Measurements from ENCODE around the gene RPL21.
"Not testable (repeated sequence)": the region's sequence is repeated elsewhere in the genome, so short reads cannot be mapped to it uniquely, and the experiment has no call there.

Gene RPL21

DNA sequence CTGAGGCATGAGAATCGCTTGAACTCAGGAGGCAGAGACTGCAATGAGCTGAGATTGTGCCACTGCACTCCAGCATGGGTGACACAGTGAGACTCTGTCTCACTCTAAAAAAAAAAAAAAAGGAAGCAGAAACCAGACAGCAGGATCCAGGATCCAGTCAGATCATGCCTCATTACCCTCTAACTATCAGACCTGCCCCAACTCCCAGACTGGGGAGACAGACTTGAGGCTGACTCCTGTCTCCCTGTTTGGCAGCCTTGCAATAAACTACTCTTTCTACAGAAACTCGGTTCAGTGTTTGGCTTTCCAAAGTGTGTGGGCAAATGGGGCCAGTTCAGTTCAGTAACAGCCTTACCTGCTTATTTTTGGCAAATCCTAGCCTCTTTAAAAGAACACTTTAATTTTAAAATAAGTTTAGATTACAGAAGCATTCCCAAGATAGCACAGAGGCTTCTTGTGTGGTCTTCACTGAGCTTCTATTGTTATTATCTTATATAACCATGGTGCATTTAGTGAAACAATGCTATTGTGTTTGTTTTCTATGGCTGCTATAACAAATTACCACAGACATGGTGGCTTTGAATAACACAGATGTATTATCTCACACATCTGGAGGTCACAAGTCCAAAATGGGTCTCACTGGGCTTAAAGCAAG is 37.8 kb downstream of the RPL21 start:
- no peaks in the 10 kb centered on the region for H3K4me1 ChIP-seq (ENCODE audit: control insufficient read depth, insufficient read depth, low read length)
- no peak overlapping the region for H3K9ac ChIP-seq (ENCODE audit: low read depth, low read length)
- no peaks in the 10 kb centered on the region for H3K27me3 ChIP-seq (ENCODE audit: control insufficient read depth, insufficient read depth, low read length)
- H3K27ac ChIP-seq (ENCODE audit: low read depth, low read length), result no peak overlapping the region
- no peaks in the 10 kb centered on the region for H3K9me3 ChIP-seq (ENCODE audit: control insufficient read depth, insufficient read depth, low read length)
- H3K4me3 ChIP-seq (ENCODE audit: low read depth, low read length), result no peak overlapping the region
- no peaks in the 10 kb centered on the region for H3K36me3 ChIP-seq (ENCODE audit: control insufficient read depth, insufficient read depth, low read length)

DNA sequence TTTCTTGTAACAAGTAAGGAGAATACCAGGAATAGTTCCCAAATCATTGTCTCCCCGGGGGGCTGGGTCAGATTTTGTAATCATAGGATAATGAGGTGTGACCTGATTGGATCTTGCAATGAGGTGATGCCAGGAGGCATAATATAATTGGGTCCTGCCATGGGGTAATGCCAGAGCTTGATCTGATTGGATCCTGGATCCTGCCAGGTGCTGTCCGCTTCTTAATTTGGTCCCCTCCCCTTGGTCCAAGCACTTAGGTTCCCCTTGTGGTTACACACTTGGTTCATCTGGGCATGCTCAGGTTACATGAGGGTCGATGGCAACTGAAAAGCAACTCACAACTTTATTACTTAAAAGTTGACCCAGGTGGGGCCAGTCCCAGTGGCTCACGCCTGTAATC is 39.4 kb downstream of the RPL21 start:
- no peak overlapping the region for H3K27ac ChIP-seq (ENCODE audit: low read depth, low read length)
- no peaks in the 10 kb centered on the region for H3K4me1 ChIP-seq (ENCODE audit: control insufficient read depth, insufficient read depth, low read length)
- no peaks in the 10 kb centered on the region for H3K36me3 ChIP-seq (ENCODE audit: control insufficient read depth, insufficient read depth, low read length)
- no peak overlapping the region for H3K4me3 ChIP-seq (ENCODE audit: low read depth, low read length)
- no peaks in the 10 kb centered on the region for H3K9me3 ChIP-seq (ENCODE audit: control insufficient read depth, insufficient read depth, low read length)
- H3K27me3 ChIP-seq (ENCODE audit: control insufficient read depth, insufficient read depth, low read length), result no peaks in the 10 kb centered on the region
- H3K9ac ChIP-seq (ENCODE audit: low read depth, low read length), result no peak overlapping the region

DNA sequence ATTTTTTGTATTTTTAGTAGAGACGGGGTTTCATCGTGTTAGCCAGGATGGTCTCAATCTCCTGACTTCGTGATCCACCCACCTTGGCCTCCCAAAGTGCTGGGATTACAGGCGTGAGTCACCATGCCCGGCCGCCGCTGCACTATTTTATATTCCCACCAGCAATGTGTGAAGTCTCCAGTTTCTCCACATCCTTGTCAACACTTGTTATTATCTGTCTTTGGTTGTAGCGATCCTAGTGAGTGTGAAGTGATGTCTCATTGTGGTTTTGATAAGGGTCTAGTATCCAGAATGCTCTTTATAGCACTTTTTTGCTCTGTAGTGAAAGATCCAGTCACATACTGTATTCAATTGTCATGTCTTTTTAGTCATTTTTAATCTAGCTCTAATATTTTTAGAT is 40.6 kb downstream of the RPL21 start:
- H3K4me1 ChIP-seq (ENCODE audit: control insufficient read depth, insufficient read depth, low read length); H3K4me3 ChIP-seq (ENCODE audit: low read depth, low read length); H3K36me3 ChIP-seq (ENCODE audit: control insufficient read depth, insufficient read depth, low read length); H3K27ac ChIP-seq (ENCODE audit: low read depth, low read length); H3K9me3 ChIP-seq (ENCODE audit: control insufficient read depth, insufficient read depth, low read length); H3K27me3 ChIP-seq (ENCODE audit: control insufficient read depth, insufficient read depth, low read length); H3K9ac ChIP-seq (ENCODE audit: low read depth, low read length): not testable (repeated sequence)

DNA sequence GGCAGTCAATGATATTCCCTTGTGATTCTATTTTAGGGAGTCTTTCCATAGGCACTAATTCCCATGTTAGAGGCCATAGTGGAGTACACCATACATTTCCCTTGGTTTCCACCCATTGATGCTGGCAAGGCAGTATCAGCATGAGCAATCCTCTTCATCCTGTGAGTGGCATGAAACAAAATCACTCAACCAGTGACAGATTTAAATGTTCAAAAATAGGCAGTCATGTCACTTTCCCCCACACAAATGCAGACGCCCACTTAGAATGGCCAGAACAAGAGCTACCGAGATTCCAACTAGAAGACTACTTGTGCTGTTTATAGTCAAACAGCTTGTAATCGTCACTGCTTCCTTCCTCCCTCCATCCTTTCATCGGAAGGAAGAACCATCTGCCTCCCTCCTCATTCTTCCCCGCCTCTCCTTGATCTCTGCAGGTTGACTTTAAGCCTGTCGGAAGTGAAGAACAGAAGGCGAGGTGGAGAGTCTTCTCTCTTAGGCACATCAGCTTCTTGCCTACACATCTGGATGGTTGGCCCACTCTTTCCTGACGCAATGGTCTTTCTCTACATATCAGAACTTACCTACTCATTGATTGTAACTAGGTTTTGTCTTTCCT is 41.8 kb downstream of the RPL21 start:
- Histone ChIP-seq H3K4me1 (ENCODE audit: control insufficient read depth, insufficient read depth, low read length) (no peaks in the 10 kb centered on the region; the same call in 1 of the 2 replicates), H3K9me3 (ENCODE audit: control insufficient read depth, insufficient read depth, low read length) (no peaks in the 10 kb centered on the region), H3K27ac (ENCODE audit: low read depth, low read length) (no peak overlapping the region), H3K9ac (ENCODE audit: low read depth, low read length) (no peak overlapping the region), H3K4me3 (ENCODE audit: low read depth, low read length) (no peak overlapping the region), H3K36me3 (ENCODE audit: control insufficient read depth, insufficient read depth, low read length) (no peaks in the 10 kb centered on the region), H3K27me3 (ENCODE audit: control insufficient read depth, insufficient read depth, low read length) (no peaks in the 10 kb centered on the region)

DNA sequence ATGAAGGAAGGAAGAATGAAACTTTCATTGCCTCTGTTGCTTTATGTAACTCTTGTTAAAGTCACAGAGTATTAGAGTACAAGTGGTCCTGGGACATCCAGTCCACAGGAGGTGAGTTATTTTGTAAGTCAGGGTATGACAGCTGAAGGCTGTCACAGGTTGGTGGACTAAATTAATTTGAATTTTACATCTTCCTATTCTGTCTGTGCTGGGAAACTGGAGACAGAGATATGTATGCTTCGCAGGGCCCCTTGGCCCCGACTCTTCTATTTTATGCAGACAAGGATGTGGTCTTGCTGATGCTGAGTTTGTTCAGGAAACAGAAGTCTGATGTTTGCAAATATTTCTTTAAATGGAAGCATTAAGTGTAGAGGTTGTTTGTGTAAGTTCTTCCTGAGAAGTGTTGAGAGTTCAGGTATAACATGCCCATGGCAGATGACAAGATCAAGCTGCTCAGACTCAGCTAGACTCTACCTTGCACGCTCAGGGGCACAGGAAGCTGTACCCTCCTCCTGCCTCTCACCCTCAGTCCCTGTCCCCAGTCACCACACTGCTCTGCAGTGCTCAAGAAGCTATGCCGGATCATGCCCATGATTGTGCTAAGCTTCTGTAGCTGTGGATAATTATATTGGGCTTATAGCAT is 42.6 kb downstream of the RPL21 start:
- Histone ChIP-seq H3K4me3 (ENCODE audit: low read depth, low read length) (no peak overlapping the region), H3K9me3 (ENCODE audit: control insufficient read depth, insufficient read depth, low read length) (no peaks in the 10 kb centered on the region), H3K36me3 (ENCODE audit: control insufficient read depth, insufficient read depth, low read length) (no peaks in the 10 kb centered on the region), H3K4me1 (ENCODE audit: control insufficient read depth, insufficient read depth, low read length) (no peaks in the 10 kb centered on the region; the same call in 1 of the 2 replicates), H3K9ac (ENCODE audit: low read depth, low read length) (no peak overlapping the region), H3K27ac (ENCODE audit: low read depth, low read length) (no peak overlapping the region), H3K27me3 (ENCODE audit: control insufficient read depth, insufficient read depth, low read length) (no peaks in the 10 kb centered on the region)

DNA sequence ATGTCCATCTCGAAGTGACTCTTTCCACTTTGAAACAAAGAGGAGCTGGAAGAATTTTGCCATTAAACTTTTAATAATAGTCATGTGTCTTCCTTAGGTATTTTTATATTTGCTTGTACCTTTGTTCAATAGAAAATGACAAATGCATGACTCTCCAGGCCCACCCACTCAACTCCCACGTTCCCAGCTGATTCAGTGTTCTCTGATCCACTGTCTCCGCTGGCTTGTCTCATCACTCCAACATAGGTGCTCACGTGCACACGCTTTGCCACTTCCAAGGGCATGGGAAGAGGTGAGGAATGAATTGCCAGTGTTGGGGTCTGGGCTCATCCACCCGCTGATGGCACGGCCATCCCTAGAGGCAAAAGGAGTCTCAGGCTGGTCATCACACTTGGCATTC is 43.7 kb downstream of the RPL21 start:
- Histone ChIP-seq H3K9me3 (ENCODE audit: control insufficient read depth, insufficient read depth, low read length) (no peaks in the 10 kb centered on the region), H3K27ac (ENCODE audit: low read depth, low read length) (no peak overlapping the region), H3K36me3 (ENCODE audit: control insufficient read depth, insufficient read depth, low read length) (no peaks in the 10 kb centered on the region), H3K27me3 (ENCODE audit: control insufficient read depth, insufficient read depth, low read length) (no peaks in the 10 kb centered on the region), H3K4me1 (ENCODE audit: control insufficient read depth, insufficient read depth, low read length) (no peaks in the 10 kb centered on the region; the same call in 1 of the 2 replicates), H3K9ac (ENCODE audit: low read depth, low read length) (no peak overlapping the region), H3K4me3 (ENCODE audit: low read depth, low read length) (no peak overlapping the region)

DNA sequence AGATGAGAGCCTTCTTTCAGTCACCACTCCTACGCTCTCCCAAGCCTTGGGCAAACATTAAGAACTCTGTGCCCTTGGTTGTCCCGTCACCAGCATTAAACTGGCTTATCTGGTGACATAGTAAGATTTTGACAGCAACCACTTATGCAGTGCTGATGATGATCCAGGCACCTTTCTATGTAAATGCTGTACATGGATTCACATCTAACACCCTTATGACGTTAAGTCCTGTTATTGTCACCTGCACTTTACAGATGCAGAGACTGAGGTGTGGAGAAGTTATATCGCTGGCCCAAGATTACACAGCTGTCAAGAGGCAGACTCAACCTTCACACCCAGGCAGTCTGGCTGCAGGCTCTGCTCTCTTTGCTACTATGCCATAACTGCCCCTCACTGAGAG is 44.3 kb downstream of the RPL21 start:
- Histone ChIP-seq H3K9me3 (ENCODE audit: control insufficient read depth, insufficient read depth, low read length) (no peaks in the 10 kb centered on the region), H3K4me1 (ENCODE audit: control insufficient read depth, insufficient read depth, low read length) (no peaks in the 10 kb centered on the region; the same call in 1 of the 2 replicates), H3K36me3 (ENCODE audit: control insufficient read depth, insufficient read depth, low read length) (no peaks in the 10 kb centered on the region), H3K27me3 (ENCODE audit: control insufficient read depth, insufficient read depth, low read length) (no peaks in the 10 kb centered on the region), H3K9ac (ENCODE audit: low read depth, low read length) (no peak overlapping the region), H3K4me3 (ENCODE audit: low read depth, low read length) (no peak overlapping the region), H3K27ac (ENCODE audit: low read depth, low read length) (no peak overlapping the region)

DNA sequence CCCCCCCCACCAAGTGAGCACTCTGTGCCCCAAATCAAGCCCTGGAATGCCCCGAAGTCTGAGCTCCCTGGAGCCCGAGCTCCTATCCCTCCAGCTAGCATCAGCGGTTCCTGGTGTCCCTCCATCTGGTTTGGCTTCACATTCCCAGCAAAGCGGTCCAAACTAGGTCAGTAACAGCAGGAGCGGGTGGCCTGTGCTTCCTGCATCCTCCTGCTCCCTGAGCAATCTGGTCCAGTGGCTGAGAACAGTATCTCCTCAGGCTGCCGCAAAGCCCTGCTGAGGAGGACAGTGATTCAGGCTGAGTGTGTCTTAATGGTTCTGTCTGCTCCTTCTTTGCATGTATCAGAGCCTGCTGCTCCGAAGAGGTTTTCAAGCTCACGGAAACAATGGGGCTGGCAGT is 45.1 kb downstream of the RPL21 start:
- Histone ChIP-seq H3K27ac (ENCODE audit: low read depth, low read length) (no peak overlapping the region), H3K9me3 (ENCODE audit: control insufficient read depth, insufficient read depth, low read length) (no peaks in the 10 kb centered on the region), H3K9ac (ENCODE audit: low read depth, low read length) (no peak overlapping the region), H3K27me3 (ENCODE audit: control insufficient read depth, insufficient read depth, low read length) (no peaks in the 10 kb centered on the region), H3K36me3 (ENCODE audit: control insufficient read depth, insufficient read depth, low read length) (no peaks in the 10 kb centered on the region), H3K4me1 (ENCODE audit: control insufficient read depth, insufficient read depth, low read length) (no peaks in the 10 kb centered on the region; the same call in 1 of the 2 replicates), H3K4me3 (ENCODE audit: low read depth, low read length) (no peak overlapping the region)

DNA sequence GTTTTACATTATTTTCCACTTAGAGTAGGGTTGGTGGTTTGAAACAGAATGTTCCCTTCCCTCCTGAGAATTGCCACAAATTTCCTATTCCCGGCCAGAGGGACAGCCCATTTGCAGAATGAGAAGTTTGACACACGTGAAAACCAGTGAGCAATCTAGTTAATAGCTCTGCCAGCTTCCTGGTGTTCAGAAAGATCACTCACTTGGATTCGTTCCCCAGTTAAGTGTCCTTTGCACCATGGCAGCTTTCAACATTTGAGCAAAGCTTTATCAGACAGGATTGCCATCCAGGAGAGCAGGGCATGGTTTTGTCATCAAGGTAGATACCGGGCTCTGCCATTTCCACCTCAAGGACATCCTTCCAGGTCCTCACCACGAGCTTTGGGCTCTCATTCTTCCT is 47.5 kb downstream of the RPL21 start:
- Histone ChIP-seq H3K27me3 (ENCODE audit: control insufficient read depth, insufficient read depth, low read length) (no peaks in the 10 kb centered on the region), H3K9me3 (ENCODE audit: control insufficient read depth, insufficient read depth, low read length) (no peaks in the 10 kb centered on the region), H3K36me3 (ENCODE audit: control insufficient read depth, insufficient read depth, low read length) (no peaks in the 10 kb centered on the region), H3K9ac (ENCODE audit: low read depth, low read length) (no peak overlapping the region), H3K27ac (ENCODE audit: low read depth, low read length) (no peak overlapping the region), H3K4me1 (ENCODE audit: control insufficient read depth, insufficient read depth, low read length) (no peaks in the 10 kb centered on the region; the same call in 1 of the 2 replicates), H3K4me3 (ENCODE audit: low read depth, low read length) (no peak overlapping the region)

DNA sequence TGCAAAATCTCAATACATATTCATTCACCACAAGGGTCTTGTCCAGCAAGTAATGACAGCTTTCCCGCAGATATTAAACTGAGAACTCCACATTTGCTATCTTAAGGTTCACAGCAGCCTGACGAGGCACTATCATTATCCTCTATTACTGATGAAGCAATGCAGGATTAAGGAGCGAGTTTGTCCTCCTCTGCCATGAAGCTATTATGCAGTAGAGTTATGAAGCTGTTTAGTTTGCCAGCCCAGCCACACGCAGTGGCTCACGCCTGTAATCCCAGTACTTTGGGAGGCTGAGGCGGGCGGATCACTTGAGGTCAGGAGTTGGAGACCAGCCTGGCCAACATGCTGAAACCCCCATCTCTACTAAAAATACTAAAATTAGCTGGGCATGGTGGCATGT is 49.0 kb downstream of the RPL21 start:
- not testable (repeated sequence) for H3K4me1 ChIP-seq (ENCODE audit: control insufficient read depth, insufficient read depth, low read length); H3K27me3 ChIP-seq (ENCODE audit: control insufficient read depth, insufficient read depth, low read length); H3K4me3 ChIP-seq (ENCODE audit: low read depth, low read length); H3K27ac ChIP-seq (ENCODE audit: low read depth, low read length); H3K9ac ChIP-seq (ENCODE audit: low read depth, low read length); H3K9me3 ChIP-seq (ENCODE audit: control insufficient read depth, insufficient read depth, low read length); H3K36me3 ChIP-seq (ENCODE audit: control insufficient read depth, insufficient read depth, low read length)

DNA sequence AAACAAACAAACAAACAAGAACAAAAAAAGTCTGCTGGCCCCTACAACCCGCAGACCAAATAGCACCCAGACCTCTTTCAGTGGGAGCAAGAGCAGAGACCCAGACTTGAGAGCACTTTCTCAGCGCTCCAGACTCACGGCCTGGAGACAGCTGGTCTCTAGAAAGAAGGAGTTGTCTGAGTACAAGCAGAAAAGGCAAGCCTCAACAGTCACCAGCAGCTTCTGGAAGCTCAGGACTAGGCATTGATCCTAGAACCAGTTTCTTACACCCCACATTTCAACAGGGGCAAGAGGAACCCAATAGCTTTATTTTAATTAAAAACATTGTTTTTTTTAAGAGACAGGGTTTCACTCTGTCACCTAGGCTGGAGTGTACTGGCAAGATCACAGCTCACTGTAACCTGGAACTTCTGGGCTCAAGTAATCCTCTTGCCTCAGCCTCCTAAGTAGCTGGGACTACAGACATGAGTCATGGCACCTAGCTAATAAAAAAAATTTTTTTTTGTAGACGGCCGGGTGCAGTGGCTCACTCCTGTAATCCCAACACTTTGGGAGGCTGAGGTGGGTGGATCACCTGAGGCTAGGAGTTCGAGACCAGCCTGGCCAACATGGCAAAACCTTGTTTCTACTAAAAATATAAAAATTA is 49.7 kb downstream of the RPL21 start:
- Histone ChIP-seq H3K4me3 (ENCODE audit: low read depth, low read length) (no peak overlapping the region), H3K9me3 (ENCODE audit: control insufficient read depth, insufficient read depth, low read length) (no peaks in the 10 kb centered on the region), H3K9ac (ENCODE audit: low read depth, low read length) (no peak overlapping the region), H3K4me1 (ENCODE audit: control insufficient read depth, insufficient read depth, low read length) (no peaks in the 10 kb centered on the region; the same call in 1 of the 2 replicates), H3K27ac (ENCODE audit: low read depth, low read length) (no peak overlapping the region), H3K36me3 (ENCODE audit: control insufficient read depth, insufficient read depth, low read length) (no peaks in the 10 kb centered on the region), H3K27me3 (ENCODE audit: control insufficient read depth, insufficient read depth, low read length) (no peaks in the 10 kb centered on the region)

Measured in HUES48 (cell line).